HG02571 (cell line): ENCODE results near the gene NPR3.
"Not testable (repeated sequence)": the region's sequence is repeated elsewhere in the genome, so short reads cannot be mapped to it uniquely, and the experiment has no call there.

Source experiments
- ATAC-seq: cut with Tn5 transposase; IDR thresholded peaks from one replicate; pipeline ENCODE4 v1.9.1; 2021; ENCODE audit warnings: mild to moderate bottlenecking, moderate library complexity; ENCODE audit not compliant: unreplicated experiment

The NPR3 gene

DNA sequence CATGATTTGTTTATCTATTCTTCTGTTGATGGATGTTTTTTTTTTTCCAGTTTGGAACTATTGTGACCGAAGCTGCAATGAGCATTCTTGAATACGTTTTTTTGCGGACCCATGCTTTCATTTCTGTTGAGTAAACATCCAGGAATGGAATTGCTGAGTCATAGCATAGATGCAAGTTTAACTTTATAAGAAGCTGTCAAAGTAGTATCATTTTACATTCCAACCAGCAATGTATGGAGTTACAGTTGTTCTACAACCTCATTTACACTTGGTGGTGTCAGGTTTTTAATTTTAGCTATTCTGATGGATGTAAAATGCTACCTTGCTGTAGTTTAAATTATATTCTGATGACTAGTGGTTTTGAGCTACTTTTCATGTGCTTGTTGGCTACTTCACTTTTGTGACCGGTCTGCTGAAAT lies 49.0 kb downstream of the NPR3 start:
- no peak for ATAC-seq

DNA sequence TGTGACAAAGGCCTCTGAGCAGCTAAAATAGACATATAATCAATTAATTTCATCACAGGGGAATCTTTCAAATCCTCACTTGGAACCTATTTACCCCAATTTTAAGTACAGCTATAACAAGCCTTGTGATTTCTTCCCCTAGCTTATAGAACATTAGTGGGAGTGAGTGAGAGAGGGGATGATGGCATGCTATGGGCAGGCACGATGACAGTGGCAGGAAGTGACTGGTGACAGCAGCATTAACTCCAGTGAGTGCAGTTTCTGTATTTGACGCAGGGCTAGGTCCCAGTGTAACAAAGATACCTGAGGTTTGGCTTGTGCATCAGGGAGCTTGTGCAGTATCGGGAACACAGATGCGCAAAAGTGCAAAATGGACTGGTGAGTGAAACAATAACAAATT lies 54.1 kb downstream of the NPR3 start:
- no peak for ATAC-seq

DNA sequence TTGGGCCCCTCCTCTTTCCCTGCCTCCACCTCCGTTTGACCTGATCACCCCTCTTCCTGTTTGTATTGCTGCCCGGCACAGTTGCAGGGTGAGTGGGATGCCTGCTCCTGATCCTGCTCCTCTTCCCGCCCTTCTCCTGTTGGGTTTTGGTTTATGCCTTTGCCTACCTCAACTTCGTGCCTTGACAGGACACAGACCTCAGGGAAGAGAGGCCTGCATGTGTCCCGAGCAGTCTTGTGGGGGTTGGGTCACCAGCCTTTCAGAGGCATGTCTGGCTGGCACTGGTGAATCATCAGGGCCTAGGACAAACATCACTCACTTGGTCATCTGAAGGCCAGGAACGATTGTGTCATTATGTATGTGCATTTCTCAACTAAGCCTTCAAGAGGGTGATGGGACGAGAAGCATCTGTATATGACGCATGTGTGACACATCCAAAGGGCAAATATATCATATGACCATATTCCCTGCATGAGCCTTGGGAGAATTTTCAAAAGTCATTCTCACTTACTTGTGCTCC lies 56.9 kb downstream of the NPR3 start:
- ATAC-seq: no peak

DNA sequence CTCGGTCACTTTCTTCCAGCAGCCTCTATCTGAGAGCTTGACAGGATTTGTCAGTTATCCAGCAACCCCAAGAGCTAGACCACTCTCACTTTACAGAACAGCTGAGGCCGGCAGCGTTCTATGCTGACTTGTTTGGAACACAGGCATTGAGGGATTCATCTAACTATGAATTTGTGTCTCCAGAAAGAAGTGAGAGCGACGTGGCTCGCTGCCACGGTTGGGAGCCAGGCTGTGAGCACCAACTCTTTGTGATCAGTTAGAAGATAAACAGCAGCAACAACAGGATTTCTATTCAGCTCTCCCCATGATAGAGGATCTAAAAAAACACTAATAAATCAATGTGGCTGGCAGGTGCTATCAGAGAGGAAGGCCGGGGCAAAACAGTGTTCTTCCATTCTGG lies 58.6 kb downstream of the NPR3 start:
- no peak for ATAC-seq

DNA sequence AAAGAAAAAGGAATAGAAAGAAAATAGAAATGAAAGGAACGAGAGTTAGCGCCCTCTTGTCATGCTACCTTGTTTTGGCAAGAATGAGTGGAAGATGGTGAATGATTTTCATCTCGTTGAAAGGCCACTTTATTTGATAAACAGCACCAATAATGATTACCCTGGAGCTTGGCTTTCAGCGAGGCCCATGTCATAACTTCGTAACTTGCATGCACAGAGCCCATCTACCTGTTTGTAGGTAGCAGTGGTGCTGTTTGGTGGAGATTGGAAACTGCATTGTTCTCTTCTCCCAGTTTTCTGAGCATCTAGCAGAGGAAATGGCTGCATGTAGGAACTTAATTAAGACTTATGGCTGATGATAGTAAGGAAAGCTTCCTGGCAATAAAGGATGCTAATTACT lies 59.3 kb downstream of the NPR3 start:
- no peak for ATAC-seq

DNA sequence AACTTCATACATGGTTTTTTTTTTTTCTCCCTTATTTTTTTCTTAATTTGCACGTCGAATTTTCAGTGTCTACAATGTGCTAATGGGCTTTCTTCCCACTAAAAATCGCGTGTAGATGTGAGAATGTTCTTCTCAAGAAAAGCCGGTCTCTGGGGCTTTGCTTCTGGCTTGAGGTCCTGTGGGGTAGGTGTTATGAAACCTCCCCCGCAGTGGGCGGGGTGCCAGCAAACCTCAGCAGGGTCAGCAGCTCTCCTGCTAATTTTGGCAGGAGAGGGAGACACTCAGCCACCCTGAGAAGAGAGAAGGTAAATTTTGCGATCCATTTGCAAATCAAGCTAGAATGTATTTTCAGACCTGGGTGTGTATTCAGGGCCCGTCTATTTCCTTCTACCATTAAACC lies 59.9 kb downstream of the NPR3 start:
- no peak for ATAC-seq

DNA sequence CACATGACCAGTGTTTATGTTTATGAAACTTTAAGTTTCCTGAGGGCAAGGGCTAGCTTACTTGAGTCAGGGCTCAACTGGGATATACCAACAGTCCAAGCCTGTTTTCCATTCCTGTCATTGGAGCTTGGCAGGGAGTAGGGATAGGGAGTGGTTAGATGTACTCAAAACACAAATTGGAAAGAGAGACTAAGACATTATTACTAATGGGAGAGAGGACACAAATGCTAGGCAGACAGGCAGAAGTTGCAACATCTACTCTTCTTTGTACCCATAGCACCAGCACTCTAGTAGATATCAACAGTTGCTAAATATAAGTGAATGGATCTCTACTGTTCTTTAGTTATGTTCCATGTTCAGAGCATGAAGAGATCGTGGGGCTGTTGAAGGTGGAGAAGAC lies 62.8 kb downstream of the NPR3 start:
- ATAC-seq: no peak

DNA sequence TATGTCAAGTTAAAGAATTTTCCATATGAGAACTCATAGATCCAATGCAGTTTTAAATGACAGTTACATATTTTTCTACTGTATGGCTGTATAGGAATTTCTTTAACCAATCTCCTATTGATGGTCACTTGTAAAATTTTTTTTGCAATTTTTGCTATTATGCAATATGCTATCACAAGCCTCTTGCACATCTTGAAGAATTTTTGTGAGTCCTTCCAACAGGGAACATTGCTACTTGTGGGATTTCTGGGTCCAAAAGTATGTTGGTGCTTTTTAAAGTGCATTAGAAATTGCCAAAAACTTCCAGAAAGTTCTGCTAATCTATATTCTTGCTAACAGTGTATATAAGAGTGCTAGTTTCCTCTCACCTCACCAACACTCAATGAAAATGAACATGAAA lies 65.1 kb downstream of the NPR3 start:
- no peak for ATAC-seq

DNA sequence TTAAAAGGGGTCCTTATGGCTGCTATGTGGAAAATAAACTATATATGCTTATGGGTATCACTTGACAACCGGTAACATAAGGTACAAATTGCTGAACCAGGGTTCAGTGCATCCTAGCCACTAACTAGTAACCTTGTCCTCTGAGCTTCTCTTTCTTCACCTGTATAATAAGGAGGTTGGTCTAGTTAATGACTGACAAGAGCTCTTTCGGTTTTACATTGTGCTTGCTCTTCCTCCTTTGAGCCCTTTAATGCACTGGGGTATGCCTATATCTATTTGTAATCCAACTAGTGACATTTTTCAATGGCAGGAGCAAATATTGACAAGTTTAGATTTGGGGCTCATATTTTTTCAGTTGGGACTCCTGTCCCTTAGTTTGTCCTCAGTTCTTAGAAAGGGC lies 66.1 kb downstream of the NPR3 start:
- no peak for ATAC-seq

DNA sequence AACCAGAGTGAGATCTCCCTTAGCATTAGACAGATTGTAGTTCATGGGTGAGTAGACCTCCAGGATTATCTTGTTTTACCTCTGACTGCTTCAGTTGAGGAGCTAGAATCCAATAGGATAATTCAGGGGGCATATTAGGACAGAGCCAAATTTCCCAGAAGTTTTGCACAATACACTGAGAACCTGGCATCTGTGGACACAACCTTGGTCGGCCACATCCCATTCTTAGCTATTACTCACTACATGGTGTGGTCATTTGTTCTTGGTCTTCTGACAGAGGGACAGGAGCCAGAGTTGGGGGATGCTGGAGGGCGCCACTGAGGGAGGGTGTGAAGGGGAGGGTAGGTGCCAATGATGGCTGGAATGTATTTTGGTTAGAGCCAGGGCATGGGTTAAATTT lies 66.6 kb downstream of the NPR3 start:
- ATAC-seq: no peak

DNA sequence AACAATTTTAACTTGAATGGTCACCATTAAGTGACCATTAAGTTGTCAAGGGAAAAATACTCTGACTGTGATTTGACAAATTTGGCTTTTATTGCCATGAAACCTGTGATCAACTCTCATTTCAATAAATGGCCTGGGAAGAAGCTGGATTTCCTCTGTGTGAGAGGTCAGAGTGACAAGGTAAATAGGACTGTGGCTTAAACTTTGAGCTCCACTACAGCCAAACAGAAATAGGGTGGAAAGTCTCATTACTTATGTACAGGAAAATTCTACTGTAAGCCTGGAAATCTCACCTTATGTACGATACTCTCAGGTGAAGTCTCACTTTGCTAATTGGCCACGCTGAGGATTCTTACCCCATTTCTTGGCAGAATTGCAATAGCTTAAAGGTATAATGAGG lies 67.3 kb downstream of the NPR3 start:
- no peak for ATAC-seq

DNA sequence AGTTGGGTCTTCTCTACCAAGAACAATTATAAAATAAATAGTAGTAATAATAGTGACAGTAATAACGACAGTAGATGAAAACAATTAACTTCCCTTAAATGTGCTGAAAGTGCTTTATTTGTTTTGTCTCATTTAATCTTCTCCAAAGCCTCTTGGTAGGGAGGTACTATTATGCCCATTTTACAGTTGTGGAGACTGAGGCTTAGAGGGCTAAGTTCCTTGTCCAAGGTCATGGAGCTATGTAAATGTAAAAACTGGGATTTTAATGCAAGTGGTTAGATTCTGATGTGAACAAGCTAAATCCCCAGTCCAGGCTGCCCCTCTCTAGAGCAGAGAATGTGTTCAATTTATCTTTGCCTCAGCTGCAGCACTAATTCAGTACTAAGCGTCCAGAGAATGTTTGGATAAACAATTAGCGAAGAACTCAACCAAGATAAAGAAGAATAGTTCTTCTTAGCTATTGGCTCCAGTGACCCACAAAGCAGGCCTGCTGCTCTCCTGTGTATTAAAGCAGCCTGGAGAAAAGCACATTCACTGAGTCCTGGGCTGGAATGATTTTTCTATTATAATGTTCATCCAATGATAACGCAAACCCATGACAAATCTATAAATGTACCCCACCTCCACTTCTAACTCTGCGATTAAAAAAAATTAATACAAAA lies 68.8 kb downstream of the NPR3 start:
- ATAC-seq: no peak

DNA sequence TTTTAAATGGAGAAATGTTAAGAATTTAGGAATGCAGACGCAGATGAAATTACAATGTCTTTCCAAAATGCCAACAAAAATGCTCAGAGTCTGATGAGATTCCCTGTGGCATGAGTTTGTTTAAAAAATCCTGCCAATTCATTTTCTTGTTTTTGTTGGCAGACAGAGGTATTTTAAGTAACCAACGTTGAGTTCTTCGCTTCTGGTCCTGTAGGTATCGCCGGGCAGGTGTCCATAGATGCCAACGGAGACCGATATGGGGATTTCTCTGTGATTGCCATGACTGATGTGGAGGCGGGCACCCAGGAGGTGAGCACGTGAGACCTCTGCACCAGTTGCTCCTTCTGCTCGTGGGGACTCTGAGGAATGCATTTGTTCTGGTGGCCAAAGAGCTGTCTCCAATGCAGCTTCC lies 69.4 kb downstream of the NPR3 start:
- ATAC-seq: no peak

DNA sequence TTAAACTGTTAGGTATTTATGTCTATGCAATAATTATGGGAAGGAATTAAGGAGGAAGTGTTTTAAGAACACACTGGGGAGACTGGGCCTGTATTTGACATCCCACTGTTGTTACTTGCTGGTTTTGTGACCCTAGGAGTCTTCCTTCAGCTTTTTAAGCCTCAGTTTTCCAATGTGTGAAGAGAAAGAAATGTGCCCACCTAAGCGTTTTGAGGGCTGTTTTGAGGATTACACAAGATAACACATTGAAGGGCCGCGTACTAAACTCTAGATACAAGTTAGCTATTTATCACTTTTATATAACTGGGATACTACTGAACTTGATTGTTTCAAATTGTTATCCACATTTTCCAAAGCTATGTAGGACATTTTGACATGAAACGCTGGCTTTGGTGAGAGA lies 72.5 kb downstream of the NPR3 start:
- no peak for ATAC-seq

DNA sequence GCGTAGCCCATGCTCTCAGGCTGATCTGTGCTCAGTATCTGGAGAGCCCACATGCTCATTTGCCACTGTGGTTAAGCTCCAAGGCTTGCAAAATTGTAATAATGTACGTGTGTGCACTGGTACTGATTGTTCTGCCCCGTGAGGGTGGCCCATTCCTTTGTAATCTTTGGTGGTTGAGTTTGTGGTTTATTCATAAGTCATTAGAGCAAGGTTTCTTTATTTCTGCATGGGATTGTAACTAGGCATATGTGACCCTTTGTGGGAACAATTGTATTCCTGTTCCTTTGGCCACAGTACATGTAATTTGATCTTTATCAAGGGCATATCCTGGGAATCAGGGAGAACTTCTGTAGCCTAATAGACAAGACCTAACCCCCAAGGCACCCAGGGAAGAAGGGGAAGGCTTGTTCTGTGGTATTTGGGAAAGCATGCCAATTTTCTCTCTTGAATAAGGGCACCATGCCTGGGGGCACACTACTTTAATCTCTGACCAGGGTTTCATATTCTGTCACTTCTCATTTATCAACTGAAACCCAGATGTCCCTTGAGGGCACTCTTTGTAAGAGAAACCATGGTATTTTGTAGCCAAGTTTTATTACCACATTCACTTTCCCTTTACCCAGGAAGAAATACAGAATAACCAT lies 74.6 kb downstream of the NPR3 start:
- no peak for ATAC-seq

DNA sequence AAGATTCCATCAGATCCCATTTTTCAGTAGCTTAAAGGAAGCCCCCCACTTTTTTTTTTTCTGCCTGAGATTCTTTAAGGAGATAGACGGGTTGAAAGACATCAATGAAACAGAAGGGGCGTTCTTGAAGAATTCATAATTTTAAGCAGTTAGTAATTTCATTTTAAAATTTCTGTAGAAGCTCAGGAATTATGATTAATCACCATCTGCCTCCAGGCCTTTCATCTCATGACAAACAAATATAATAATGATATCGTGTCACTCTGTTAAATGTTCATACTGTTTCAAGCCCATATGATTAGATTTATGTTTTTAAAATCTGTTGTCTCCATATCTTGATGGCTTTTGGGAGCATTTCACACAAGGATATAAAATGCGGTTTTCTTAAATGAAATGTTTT lies 75.2 kb downstream of the NPR3 start:
- ATAC-seq: no peak

DNA sequence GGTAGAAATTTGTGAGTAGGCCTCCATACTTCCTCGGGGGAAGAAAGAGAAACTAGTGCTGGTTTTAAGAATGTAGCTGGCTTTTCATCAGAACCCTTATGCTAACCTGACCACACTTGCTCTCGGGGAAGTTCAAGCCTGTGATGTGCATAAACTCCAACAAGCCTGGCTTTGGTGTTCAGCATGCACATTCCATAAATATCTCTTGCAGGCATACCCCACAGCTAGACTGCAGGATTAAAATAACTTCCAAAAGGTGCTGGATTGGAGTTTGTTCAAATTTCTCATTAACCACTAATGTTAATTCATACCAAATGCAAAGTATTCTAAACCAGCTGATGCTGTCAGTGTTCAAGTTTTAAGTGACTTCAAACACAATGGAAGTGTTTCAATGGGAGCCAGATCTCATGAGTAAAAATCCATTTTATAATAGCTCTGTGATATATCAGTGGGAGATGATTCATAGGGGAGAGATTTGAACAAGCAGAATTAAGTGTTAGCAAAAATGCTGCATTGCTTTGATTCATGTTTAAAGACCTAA lies 79.4 kb downstream of the NPR3 start:
- ATAC-seq: no peak

DNA sequence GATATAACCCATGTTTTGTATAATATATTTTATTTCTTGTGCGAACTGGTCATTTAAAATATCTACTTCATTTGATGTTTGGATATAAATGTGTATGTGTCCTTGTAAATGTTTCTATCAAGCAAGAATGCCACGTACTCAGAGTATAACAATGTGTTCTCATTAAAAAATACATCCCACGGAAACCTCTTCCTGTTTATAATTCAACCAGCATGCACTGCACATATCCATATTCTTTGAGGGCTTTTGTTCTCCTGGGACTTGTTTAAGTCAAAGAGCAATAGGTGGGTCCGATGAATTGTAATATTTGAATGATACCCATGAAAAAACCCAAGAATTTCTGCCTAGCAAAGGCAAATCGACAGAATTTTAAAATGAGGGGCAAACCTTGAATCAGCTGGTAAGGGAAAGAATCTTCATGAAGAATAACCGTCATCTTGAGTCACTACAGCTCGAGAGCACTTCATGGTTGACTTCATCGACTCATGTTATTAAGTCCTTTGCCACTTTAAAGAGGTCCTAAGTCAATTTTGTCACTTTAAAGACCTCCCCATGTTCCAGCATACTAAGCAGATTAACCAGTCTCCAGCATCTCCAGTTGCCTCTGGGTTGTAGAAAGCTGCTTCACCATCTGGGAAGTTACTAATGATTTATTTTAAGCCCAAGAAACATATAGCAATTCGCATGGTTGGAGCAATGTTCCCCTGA lies 80.6 kb downstream of the NPR3 start:
- no peak for ATAC-seq

DNA sequence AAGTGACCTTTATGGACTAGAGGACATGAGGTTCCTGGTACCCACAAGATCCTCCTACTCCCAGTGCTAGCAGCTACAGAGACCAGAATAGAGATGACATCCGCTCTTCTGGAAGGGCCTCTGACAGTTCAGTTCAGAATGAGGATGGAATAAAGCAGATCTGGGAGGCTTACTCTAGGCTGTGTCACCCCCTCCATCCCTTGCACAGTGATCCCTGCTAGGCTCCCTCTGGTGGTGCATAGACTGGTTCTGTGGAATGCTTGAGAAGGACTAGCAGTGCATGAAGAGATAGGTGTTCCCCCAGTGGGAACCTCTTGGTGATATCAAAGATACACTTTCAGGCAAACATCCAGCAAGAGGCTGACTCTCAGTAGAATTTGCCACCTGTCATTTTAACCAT lies 83.0 kb downstream of the NPR3 start:
- ATAC-seq: no peak

DNA sequence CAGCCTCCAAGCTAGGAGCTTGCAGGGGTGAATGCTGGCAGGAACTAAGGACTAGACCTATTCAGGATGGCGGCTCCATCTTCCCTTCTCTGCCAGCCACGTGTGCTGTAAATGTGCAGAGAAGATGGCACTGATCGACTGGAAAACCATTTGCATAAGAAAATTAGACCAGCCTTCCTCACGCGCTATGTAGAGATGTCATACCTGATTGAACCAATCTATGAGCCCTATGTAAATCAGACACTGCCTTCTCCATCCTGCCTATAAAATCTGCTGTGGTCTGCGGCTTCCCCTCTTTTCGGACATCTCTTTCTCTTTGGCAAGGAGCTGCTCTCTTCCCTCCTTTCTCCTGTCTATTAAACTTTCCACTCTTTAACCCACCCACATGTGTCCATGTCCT lies 91.6 kb downstream of the NPR3 start:
- ATAC-seq: no peak

DNA sequence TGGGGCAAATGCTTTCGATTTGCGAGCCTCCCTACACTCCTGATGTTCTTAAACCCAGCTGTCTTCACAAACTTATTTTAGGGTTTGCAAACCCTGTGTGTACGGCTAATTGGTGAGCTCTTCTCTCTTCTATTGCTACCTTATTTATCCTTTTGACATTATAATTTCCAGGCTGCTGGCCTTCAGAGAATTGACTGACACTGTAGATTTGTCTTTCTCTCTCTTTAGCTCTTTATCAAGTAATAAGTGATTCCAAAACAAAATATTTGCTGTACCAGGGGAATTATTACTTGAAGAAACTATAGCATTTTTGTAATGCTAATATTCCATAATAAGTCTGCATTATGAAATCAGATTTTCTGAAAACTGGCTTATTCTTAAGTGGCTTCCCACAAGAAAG lies 92.5 kb downstream of the NPR3 start:
- no peak for ATAC-seq

DNA sequence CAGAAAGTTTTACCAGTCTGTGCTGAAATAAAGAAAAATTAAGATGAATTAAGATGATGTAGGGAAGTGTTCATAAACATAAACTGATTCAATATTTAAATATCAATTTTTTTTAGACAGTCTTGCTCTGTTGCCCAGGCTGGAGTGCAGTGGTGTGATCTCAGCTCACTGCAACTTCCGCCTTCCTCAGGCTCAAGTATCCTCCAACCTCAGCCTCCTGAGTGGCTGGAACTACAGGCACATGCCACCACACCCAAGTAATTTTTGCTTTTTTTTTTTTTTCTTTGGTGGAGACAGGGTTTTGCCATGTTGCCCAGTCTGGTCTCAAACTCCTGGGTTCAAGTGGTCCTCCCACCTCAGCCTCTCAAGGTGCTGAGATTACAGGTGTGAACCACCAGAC lies 94.3 kb downstream of the NPR3 start:
- ATAC-seq: not testable (repeated sequence)
